ENCODE results near the gene ASTN2.
A peak's percentile ranks its signal among the peaks of the same experiment; 100 is the strongest.

ASTN2 gene

DNA sequence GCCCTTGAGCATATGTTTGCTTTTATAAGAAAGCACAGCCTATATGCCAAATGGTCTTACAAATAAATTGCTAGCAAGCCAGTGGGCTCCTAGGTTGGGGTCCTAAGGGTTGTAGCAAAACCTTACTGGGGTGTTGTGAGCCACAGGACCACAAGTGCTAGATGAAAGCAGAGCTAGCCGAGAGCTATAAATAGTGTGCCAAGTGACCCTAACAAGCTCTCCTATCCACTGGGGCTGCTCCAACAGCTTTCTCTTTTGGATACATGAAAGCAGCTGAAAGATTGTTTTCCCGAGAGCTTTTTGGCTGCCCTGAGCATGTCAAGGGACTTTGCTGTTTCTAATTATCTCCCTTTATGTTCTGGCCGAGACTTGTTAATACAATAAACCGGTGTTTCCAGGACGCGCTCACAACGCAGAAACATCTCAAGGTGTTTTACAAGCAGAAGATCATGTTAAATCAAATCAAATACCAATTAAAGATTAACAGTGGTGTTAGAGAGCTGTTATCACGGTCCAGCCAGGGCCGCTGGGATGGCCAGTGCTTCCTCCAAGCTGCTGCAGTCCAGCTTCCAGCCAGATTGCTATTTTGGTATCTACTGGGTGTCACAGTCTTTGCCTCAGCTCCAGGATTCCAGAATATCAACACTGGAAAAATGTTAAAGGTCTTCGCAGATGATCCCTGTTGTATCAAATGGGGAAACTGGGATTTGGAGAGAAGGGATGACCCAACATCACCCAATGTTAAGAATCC is 351.0 kb downstream of the ASTN2 start:
- no peak overlapping the region for H3K4me3 ChIP-seq (ENCODE audit: low read length)
- DNase-seq (ENCODE audit: low read depth), result no peak
- TF ChIP-seq CTCF (conservative IDR thresholded peaks at IDR 0.05; ENCODE audit: low read length), result no peak

- H3K4me3 ChIP-seq (ENCODE audit: low read length), result no peak overlapping the region
- TF ChIP-seq CTCF (conservative IDR thresholded peaks at IDR 0.05; ENCODE audit: low read length), result no peak
These were observed 353.9 kb downstream of the ASTN2 start for GRCh38 chr9:117060963-117061362.

DNA sequence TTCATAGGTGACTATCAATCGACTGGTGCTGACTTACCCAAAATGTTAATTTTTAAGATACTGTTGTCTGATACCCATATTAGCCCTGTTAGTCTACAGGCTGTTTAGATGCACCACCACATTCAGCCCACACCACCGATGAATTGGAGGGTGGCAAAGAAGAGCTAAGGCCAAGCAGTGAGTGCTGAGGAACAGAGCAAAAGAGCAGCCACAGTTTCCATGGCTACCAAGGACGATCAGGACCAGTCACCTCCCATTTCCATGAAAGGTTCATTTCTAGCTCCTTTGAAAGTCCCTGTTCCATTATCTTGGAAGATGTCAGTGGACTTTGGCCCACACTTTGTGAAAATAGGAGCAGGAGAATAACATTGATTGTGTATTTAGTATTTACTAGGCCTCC is 364.9 kb downstream of the ASTN2 start:
- DNase-seq (ENCODE audit: low read depth), result no peak
- H3K4me3 ChIP-seq (ENCODE audit: low read length), result no peak overlapping the region
- TF ChIP-seq CTCF (conservative IDR thresholded peaks at IDR 0.05; ENCODE audit: low read length), result no peak

More at GRCh38 chr9:117060963-117061362, 353.9 kb downstream of the ASTN2 start:
- no peak for DNase-seq (ENCODE audit: low read depth)

DNA sequence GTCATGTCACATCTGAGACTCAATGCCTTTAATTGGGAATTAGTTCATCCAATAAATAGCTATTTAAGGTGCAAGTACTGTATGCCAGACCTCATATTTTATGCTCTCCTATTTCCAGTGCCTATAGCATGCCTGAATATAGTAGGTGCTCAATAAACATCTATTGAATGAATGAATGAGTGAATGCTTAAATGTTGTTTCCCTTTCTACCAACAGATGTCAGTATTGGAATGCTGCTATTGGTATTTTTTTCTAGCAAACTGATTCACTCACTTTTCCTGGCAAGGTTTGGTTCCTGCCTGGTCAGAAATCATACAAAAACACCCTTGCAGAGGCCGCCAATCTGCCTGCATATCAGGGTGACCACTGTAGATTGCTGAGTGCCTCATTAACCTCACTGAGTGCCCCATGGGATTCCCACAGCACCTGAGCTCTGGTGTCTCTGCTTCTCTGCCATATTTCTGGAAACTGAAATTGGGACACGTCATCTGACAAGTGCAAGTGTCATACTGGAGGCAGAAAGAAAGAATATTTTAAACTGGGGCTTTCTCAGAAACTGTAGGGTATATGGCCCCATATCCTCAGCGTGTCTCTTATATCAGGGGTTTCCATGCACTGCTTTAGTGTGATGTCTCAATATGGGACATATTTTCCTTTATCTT is 368.1 kb downstream of the ASTN2 start:
- H3K4me3 ChIP-seq (ENCODE audit: low read length), result no peak overlapping the region
- TF ChIP-seq CTCF (conservative IDR thresholded peaks at IDR 0.05; ENCODE audit: low read length), result peak; percentile 27; the same call in 1 of the 2 replicates
- no peak for DNase-seq (ENCODE audit: low read depth)

DNA sequence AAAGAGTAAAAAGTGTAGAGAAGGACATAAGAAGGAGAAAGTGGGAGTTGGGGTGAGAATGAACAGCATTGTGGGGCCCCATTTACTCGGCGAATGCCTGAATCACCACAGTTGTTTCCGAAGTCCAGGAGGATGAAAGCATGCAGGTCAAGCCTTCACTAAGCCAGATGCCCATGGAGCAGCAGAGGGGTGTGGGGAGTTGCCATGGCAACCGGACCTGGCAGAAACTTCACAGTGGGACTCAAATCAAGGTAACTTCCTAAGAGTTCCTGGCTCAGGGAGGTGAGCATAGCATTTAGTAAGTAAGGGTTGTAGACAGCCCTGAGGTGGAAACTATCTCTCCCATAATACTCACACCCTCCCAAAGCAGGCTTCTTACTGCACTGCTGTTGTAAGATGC is 370.6 kb downstream of the ASTN2 start:
- no peak for DNase-seq (ENCODE audit: low read depth)
- H3K4me3 ChIP-seq (ENCODE audit: low read length), result no peak overlapping the region
- no peak for TF ChIP-seq CTCF (conservative IDR thresholded peaks at IDR 0.05; ENCODE audit: low read length)

DNA sequence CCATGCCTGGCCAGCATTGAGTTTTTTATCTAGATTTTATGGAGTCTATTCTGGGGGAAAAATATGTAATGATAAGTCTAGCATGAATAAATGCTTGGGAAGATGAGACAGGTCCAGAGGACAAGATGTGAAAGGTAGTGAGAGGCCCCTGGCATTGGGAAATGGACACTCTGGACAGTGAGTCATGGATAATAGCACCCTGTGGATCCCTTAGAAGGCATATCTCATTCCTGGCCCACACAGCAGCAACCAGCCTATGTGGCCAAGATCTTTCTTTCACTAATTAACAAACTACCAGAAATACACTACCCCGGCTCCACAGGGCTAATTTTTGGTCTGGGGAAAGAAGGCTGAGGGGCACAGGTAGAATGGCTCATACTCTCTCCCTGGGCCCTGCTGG is 371.7 kb downstream of the ASTN2 start:
- H3K4me3 ChIP-seq (ENCODE audit: low read length), result no peak overlapping the region
- TF ChIP-seq CTCF (conservative IDR thresholded peaks at IDR 0.05; ENCODE audit: low read length), result no peak
- DNase-seq (ENCODE audit: low read depth), result no peak

GRCh38 chr9:117035546-117035945 is 379.3 kb downstream of the ASTN2 start:
- no peak for TF ChIP-seq CTCF (conservative IDR thresholded peaks at IDR 0.05; ENCODE audit: low read length)
- H3K4me3 ChIP-seq (ENCODE audit: low read length), result no peak overlapping the region
- no peak for DNase-seq (ENCODE audit: low read depth)

Data from AG10803 (cell line).